HepG2 (cell line): ENCODE measurements around the gene ZNF106. TPM values are rescaled to one million over a fixed set of nuclear protein-coding genes. Genes with fewer than 3 reads are reported as not detected.

Source experiments
- ATAC-seq: fragments of 200-7000 bp; cut with Tn5 transposase; 3 replicates; pipeline ENCODE4 v1.9.1; 2020; ENCODE audit warnings: mild to moderate bottlenecking, moderate library complexity
- BruUV-seq: library from RNA; stranded (reverse); fragments of 400-500 nt; replicated peaks from 2 replicates; lab custom pipeline; 2021; lab: Mats Ljungman, UMichigan
- CTCF ChIA-PET: fragments of 300-600 bp; formaldehyde crosslinking; extraction: SDS; loops from one replicate; lab custom pipeline; 2021; ENCODE audit warnings: low total read pairs, inconsistent platforms, low intra/inter-chr PET ratio; lab: Yijun Ruan, JAX
- POLR2A ChIA-PET: fragments of 350-600 bp; sonication (Branson Sonifier 250); formaldehyde crosslinking; loops from one replicate; lab custom pipeline; 2020; ENCODE audit warnings: antibody characterized with exemption, inconsistent platforms; lab: Yijun Ruan, JAX
- DNase-seq: peaks from one replicate; pipeline ENCODE4 v3.0.0-alpha.2; 2015; ENCODE audit warnings: low spot score
- FAIRE-seq: peaks from 3 replicates; lab custom pipeline; 2011; peaks lifted over from hg19 to GRCh38; lab: Jason Lieb, UNC
- H2AFZ ChIP-seq: one replicate; pipeline ENCODE4 v1.6.1; 2011; ENCODE audit warnings: low read length, inconsistent platforms
- H3K27ac ChIP-seq: fragments of 300-600 bp; 3 replicates; pipeline ENCODE4 v1.8.0; 2011; ENCODE audit warnings: mixed run types, mild to moderate bottlenecking, mixed read lengths, low read length, inconsistent platforms; ENCODE audit not compliant: insufficient read depth; ENCODE audit errors: extremely low read length
- H3K27me3 ChIP-seq, 2 experiments: fragments of 200-600 bp in 1 of 2; 2 replicates in 1 of 2; 3 replicates in 1 of 2; pipeline versions ENCODE4 v1.6.0 to v1.8.0; 2011; ENCODE audit warnings: low read length in 2 of 2, mild to moderate bottlenecking in 2 of 2, moderate library complexity in 2 of 2, inconsistent platforms in 1 of 2; ENCODE audit not compliant: insufficient read depth in 2 of 2, control insufficient read depth in 1 of 2
- H3K36me3 ChIP-seq, 2 experiments: fragments of 200-600 bp in 1 of 2; replicated peaks in 1 of 2; 2 replicates in 1 of 2; 3 replicates in 1 of 2; pipeline versions ENCODE4 v1.5.1 to v1.8.0; 2011; ENCODE audit warnings: low read length in 2 of 2, inconsistent platforms in 1 of 2; ENCODE audit not compliant: insufficient read depth in 2 of 2, control insufficient read depth in 1 of 2
- H3K4me1 ChIP-seq: 2 replicates; pipeline ENCODE4 v1.5.1; 2012; ENCODE audit warnings: low read length, inconsistent platforms; ENCODE audit not compliant: insufficient read depth
- H3K4me2 ChIP-seq: 2 replicates; pipeline ENCODE4 v1.6.0; 2011; ENCODE audit warnings: low read depth, low read length, inconsistent platforms
- H3K4me3 ChIP-seq, 3 experiments: fragments of 200-600 bp in 1 of 3; sonication (generic), shearing (Covaris generic) in 1 of 3; replicated peaks in 1 of 3; 2 replicates each; pipeline ENCODE4 v1.5.1; 2011 to 2016; ENCODE audit warnings: low read length in 3 of 3, inconsistent platforms in 2 of 3, low read depth in 2 of 3, mild to moderate bottlenecking in 2 of 3, control low read depth in 1 of 3, mixed read lengths in 1 of 3; ENCODE audit not compliant: insufficient read depth in 1 of 3
- H3K79me2 ChIP-seq: one replicate; pipeline ENCODE4 v1.6.1; 2011; ENCODE audit warnings: low read length, inconsistent platforms; ENCODE audit not compliant: insufficient read depth
- H3K9ac ChIP-seq: 2 replicates; pipeline ENCODE4 v1.6.0; 2011; ENCODE audit warnings: mild to moderate bottlenecking, low read depth, low read length, inconsistent platforms; ENCODE audit not compliant: insufficient read depth
- H3K9me3 ChIP-seq: 2 replicates; pipeline ENCODE4 v1.5.1; 2012; ENCODE audit warnings: mild to moderate bottlenecking, low read length
- H4K20me1 ChIP-seq: 2 replicates; pipeline ENCODE4 v1.6.0; 2011; ENCODE audit warnings: inconsistent platforms, mild to moderate bottlenecking, low read length, moderate library complexity; ENCODE audit not compliant: insufficient read depth
- DDIT3 ChIP-seq: sonication (generic); formaldehyde crosslinking; IDR thresholded peaks from 2 replicates; pipeline ENCODE4 v1.4.0; 2020; ENCODE audit warnings: mild to moderate bottlenecking, missing genetic modification reagents
- GPN1 ChIP-seq: sonication (generic); formaldehyde crosslinking; IDR thresholded peaks from 2 replicates; pipeline ENCODE4 v1.5.1; 2020; ENCODE audit warnings: missing genetic modification reagents, borderline replicate concordance
- GTF2F1 ChIP-seq: fragments of 150-350 bp; IDR thresholded peaks from 2 replicates; pipeline ENCODE4 v1.6.1; 2014; ENCODE audit warnings: low read length
- POGZ ChIP-seq: sonication (generic); formaldehyde crosslinking; IDR thresholded peaks from 2 replicates; pipeline ENCODE4 v1.4.0; 2020; ENCODE audit warnings: mild to moderate bottlenecking, missing genetic modification reagents
- PRDM4 ChIP-seq: sonication (generic); formaldehyde crosslinking; IDR thresholded peaks from 2 replicates; pipeline ENCODE4 v1.9.0; 2021; ENCODE audit warnings: missing genetic modification reagents, borderline replicate concordance
- SMYD3 ChIP-seq: sonication (generic); formaldehyde crosslinking; IDR thresholded peaks from 2 replicates; pipeline ENCODE4 v1.8.1; 2023; ENCODE audit warnings: mild to moderate bottlenecking, missing genetic modification reagents
- ZNF225 ChIP-seq: sonication (generic); formaldehyde crosslinking; IDR thresholded peaks from 2 replicates; pipeline ENCODE4 v1.4.0; 2020; ENCODE audit warnings: mild to moderate bottlenecking, missing genetic modification reagents
- ZNF230 ChIP-seq: sonication (generic); formaldehyde crosslinking; IDR thresholded peaks from 2 replicates; pipeline ENCODE4 v1.4.0; 2020; ENCODE audit warnings: mild to moderate bottlenecking, missing genetic modification reagents
- ZNF501 ChIP-seq: sonication (generic); formaldehyde crosslinking; IDR thresholded peaks from 2 replicates; pipeline ENCODE4 v1.5.1; 2020; ENCODE audit warnings: mild to moderate bottlenecking, moderate library complexity, missing genetic modification reagents
- ZNF773 ChIP-seq: sonication (generic); formaldehyde crosslinking; IDR thresholded peaks from 2 replicates; pipeline ENCODE4 v1.4.0; 2020; ENCODE audit warnings: missing genetic modification reagents, borderline replicate concordance
- WGBS: methylation state at CpG from one replicate; pipeline ENCODE4 v1.1.6; 2017; ENCODE audit warnings: low lambda C conversion rate; 5-methylcytosine and 5-hydroxymethylcytosine counted together
- in situ Hi-C: cut with HindIII; loops from 2 replicates; pipeline ENCODE4 v1.10.0; 2017; ENCODE audit warnings: low pct_unique_long_range_greater_than_20kb; ENCODE audit not compliant: extremely low pct_ligation_motif_present
- intact Hi-C: fragments of 100-400 bp; cut with micrococcal nuclease; formaldehyde crosslinking; loops from one replicate; pipeline ENCODE4 v1.10.0; 2022; ENCODE audit not compliant: unreplicated experiment
- polyA plus RNA-seq, 8 experiments: library from polyadenylated mRNA; depleted of rRNA in 3 of 8; stranded (reverse) in 7 of 8; unstranded in 1 of 8; fragments of >200 nt; fragmentation: Illumina TruSeq in 4 of 8; extraction: Trizol in 4 of 8; gene quantifications; 2 replicates each; pipeline versions ENCODE4 v1.2.1 to v1.2.3, GENCODE V29; 2011 to 2016; ENCODE audit warnings: low read depth in 4 of 8, missing spikeins in 1 of 8, mixed read lengths in 1 of 8; ENCODE audit not compliant: insufficient read depth in 1 of 8
- total RNA-seq, 5 experiments: library from RNA; depleted of rRNA; stranded (reverse); fragments of >200 nt; fragmentation: Illumina TruSeq; extraction: Trizol; gene quantifications; 2 replicates each; pipeline ENCODE4 v1.2.3, GENCODE V29; 2016; ENCODE audit warnings: low read depth in 1 of 5
- TF ChIP-seq, protein P1 (sequence below): IDR thresholded peaks from 2 replicates; pipeline ENCODE4 v1.6.1; 2018; ENCODE audit warnings: missing genetic modification reagents

The ZNF106 gene
- total and polyA plus RNA-seq, 2 of the 13 experiments (the other 11 are each of a cell fraction or from before 2014, with no cell fraction given): 12.5 to 35.1 TPM

DNA sequence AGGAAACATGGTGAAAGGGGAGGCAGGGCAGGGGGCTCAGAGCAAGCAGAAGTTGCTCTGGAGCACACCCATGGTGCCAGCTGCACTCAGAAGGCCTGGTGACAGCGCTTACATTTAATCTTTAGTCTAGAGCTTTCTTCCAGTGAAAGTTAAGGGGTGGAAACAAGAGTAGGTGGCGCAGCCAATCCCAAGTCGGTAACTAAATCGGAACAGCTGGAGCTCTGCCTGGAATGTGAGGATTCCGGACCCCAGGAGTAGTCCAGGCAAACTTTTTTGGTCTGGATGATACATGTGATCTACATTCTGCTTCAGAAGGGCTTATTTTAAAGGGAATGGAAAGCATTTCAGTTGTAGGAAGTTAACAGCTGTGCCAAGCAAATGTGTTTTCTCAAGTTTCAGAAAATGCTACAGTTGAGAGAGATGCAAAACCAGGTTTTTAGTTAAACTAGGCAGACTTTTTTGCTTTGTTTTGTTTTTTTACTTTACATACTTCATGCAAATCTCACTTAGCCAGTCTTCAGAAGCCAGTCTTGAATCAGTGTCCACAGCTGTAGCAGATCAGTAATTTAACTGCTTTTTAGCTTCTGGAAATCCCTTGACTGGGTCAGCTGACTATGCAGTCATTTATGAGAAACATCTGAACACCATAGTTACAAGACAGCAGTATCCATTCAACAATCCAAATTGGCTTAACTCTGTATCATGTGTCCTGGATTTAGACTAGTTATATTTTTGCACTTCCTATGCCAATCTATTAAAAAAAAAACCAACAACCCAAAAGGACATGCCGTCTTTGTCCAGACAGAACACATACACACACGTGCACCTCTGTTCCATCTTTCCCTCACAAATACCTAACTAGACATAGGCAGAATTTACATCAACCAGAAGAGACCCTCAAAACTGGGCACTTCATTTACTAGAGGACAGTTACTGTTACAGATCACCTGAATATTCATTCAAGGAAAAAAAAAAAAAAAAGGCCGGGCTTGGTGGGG, 33.2 kb downstream of the ZNF106 start:
- intact Hi-C loops (no loop called here), in situ Hi-C loops (no loop called here)
- H3K4me1 ChIP-seq: no peaks in the 10 kb centered on the region
- H3K4me3 ChIP-seq: no peak overlapping the region
- H3K79me2 ChIP-seq: no peaks in the 10 kb centered on the region
- H3K9ac ChIP-seq: no peak overlapping the region
- no peaks in the 10 kb centered on the region for H4K20me1 ChIP-seq
- H3K9me3 ChIP-seq: no peaks in the 10 kb centered on the region
- FAIRE-seq: no peak
- H3K27me3 ChIP-seq: no peaks in the 10 kb centered on the region
- no TSS peak for BruUV-seq
- no peak overlapping the region for H2AFZ ChIP-seq
- H3K4me2 ChIP-seq: no peak overlapping the region
- CTCF ChIA-PET: no interaction called here
- 98% methylated on average over 8 of the region's 8 CpGs for WGBS
- POLR2A ChIA-PET: no interaction called here
- ATAC-seq: no peak
- no peak for DNase-seq
- H3K36me3 ChIP-seq: peaks cover 0 to 4% of the 10 kb centered on the region in 2 experiments; a peak in 3 of 5 replicates
- H3K27ac ChIP-seq: no peak overlapping the region
- TF ChIP-seq, protein P1, sequence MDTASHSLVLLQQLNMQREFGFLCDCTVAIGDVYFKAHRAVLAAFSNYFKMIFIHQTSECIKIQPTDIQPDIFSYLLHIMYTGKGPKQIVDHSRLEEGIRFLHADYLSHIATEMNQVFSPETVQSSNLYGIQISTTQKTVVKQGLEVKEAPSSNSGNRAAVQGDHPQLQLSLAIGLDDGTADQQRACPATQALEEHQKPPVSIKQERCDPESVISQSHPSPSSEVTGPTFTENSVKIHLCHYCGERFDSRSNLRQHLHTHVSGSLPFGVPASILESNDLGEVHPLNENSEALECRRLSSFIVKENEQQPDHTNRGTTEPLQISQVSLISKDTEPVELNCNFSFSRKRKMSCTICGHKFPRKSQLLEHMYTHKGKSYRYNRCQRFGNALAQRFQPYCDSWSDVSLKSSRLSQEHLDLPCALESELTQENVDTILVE (CRISPR knock-in tag): no peak
- no peak for TF ChIP-seq GPN1 (CRISPR knock-in tag)
- TF ChIP-seq PRDM4: no peak
- no peak for TF ChIP-seq ZNF225
- TF ChIP-seq POGZ (CRISPR knock-in tag): no peak
- TF ChIP-seq ZNF230: no peak
- TF ChIP-seq GTF2F1: no peak
- TF ChIP-seq SMYD3 (CRISPR knock-in tag): no peak
- TF ChIP-seq DDIT3 (CRISPR knock-in tag): no peak
- no peak for TF ChIP-seq ZNF773 (CRISPR knock-in tag)
- TF ChIP-seq ZNF501 (CRISPR knock-in tag): no peak
